Measurements from ENCODE around the gene HDX.
"Not testable (repeated sequence)": the region's sequence is repeated elsewhere in the genome, so short reads cannot be mapped to it uniquely, and the experiment has no call there.

Gene HDX

GRCh38 chrX:84339507-84340364 is 162.5 kb downstream of the HDX start:
- no peaks in the 10 kb centered on the region for H3K27me3 ChIP-seq (ENCODE audit: control insufficient read depth in 2 of 2, insufficient read depth in 2 of 2, low read length in 2 of 2)
- H3K4me3 ChIP-seq (ENCODE audit: low read length in 2 of 2) = no peak overlapping the region
- no peak overlapping the region for H3K9ac ChIP-seq (ENCODE audit: low read depth in 1 of 2, low read length in 2 of 2)
- no peak overlapping the region for H3K27ac ChIP-seq (ENCODE audit: low read depth in 2 of 2, low read length in 2 of 2)
- peaks cover 0 to 3% of the 10 kb centered on the region in 2 donors for H3K4me1 ChIP-seq (ENCODE audit: control insufficient read depth in 2 of 2, insufficient read depth in 2 of 2, low read length in 2 of 2)
- H3K9me3 ChIP-seq (ENCODE audit: control insufficient read depth in 2 of 2, low read length in 2 of 2) = no peaks in the 10 kb centered on the region
- H3K36me3 ChIP-seq (ENCODE audit: control insufficient read depth in 2 of 2, insufficient read depth in 2 of 2, low read length in 2 of 2) = no peaks in the 10 kb centered on the region

- Histone ChIP-seq H3K36me3 (ENCODE audit: control insufficient read depth in 2 of 2, insufficient read depth in 2 of 2, low read length in 2 of 2) (no peaks in the 10 kb centered on the region), H3K27me3 (ENCODE audit: control insufficient read depth in 2 of 2, insufficient read depth in 2 of 2, low read length in 2 of 2) (no peaks in the 10 kb centered on the region), H3K9me3 (ENCODE audit: control insufficient read depth in 2 of 2, low read length in 2 of 2) (no peaks in the 10 kb centered on the region), H3K9ac (ENCODE audit: low read depth in 1 of 2, low read length in 2 of 2) (no peak overlapping the region), H3K27ac (ENCODE audit: low read depth in 2 of 2, low read length in 2 of 2) (no peak overlapping the region), H3K4me1 (ENCODE audit: control insufficient read depth in 2 of 2, insufficient read depth in 2 of 2, low read length in 2 of 2) (peaks cover 0 to 3% of the 10 kb centered on the region in 2 donors), H3K4me3 (ENCODE audit: low read length in 2 of 2) (no peak overlapping the region)
These were observed 165.6 kb downstream of the HDX start for GRCh38 chrX:84336646-84337045.

- Histone ChIP-seq H3K27me3 (ENCODE audit: control insufficient read depth in 2 of 2, insufficient read depth in 2 of 2, low read length in 2 of 2) (no peaks in the 10 kb centered on the region), H3K4me1 (ENCODE audit: control insufficient read depth in 2 of 2, insufficient read depth in 2 of 2, low read length in 2 of 2) (peaks cover 0 to 3% of the 10 kb centered on the region in 2 donors), H3K36me3 (ENCODE audit: control insufficient read depth in 2 of 2, insufficient read depth in 2 of 2, low read length in 2 of 2) (no peaks in the 10 kb centered on the region), H3K27ac (ENCODE audit: low read depth in 2 of 2, low read length in 2 of 2) (no peak overlapping the region), H3K9me3 (ENCODE audit: control insufficient read depth in 2 of 2, low read length in 2 of 2) (no peaks in the 10 kb centered on the region), H3K4me3 (ENCODE audit: low read length in 2 of 2) (no peak overlapping the region), H3K9ac (ENCODE audit: low read depth in 1 of 2, low read length in 2 of 2) (no peak overlapping the region)
These were observed 167.1 kb downstream of the HDX start for GRCh38 chrX:84335121-84335520.

- no peak overlapping the region for H3K4me3 ChIP-seq (ENCODE audit: low read length in 2 of 2)
- no peaks in the 10 kb centered on the region for H3K27me3 ChIP-seq (ENCODE audit: control insufficient read depth in 2 of 2, insufficient read depth in 2 of 2, low read length in 2 of 2)
- no peaks in the 10 kb centered on the region for H3K4me1 ChIP-seq (ENCODE audit: control insufficient read depth in 2 of 2, insufficient read depth in 2 of 2, low read length in 2 of 2)
- H3K36me3 ChIP-seq (ENCODE audit: control insufficient read depth in 2 of 2, insufficient read depth in 2 of 2, low read length in 2 of 2) = no peaks in the 10 kb centered on the region
- no peaks in the 10 kb centered on the region for H3K9me3 ChIP-seq (ENCODE audit: control insufficient read depth in 2 of 2, low read length in 2 of 2)
- no peak overlapping the region for H3K27ac ChIP-seq (ENCODE audit: low read depth in 2 of 2, low read length in 2 of 2)
- H3K9ac ChIP-seq (ENCODE audit: low read depth in 1 of 2, low read length in 2 of 2) = no peak overlapping the region
These were observed 180.0 kb downstream of the HDX start for GRCh38 chrX:84322083-84322827.

DNA sequence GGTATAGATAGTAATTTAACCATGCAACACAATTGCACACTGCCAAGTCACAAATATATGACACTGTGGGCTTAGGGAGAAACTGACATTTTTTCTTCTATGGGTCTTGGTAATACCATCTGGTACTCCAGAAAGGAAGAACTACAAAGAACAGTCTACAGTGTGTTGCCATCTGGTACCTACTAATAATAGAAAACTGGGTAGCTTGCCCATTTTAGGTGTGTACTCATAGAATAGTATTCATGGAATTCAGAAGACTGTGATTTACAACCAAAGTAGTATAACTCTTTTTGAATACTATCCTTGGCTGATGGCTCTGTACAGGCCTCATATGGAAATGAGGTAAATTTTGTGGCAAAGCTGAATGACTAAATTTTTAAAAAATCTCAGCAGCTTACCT is 181.6 kb downstream of the HDX start:
- Histone ChIP-seq H3K36me3 (ENCODE audit: control insufficient read depth in 2 of 2, insufficient read depth in 2 of 2, low read length in 2 of 2) (no peaks in the 10 kb centered on the region), H3K27me3 (ENCODE audit: control insufficient read depth in 2 of 2, insufficient read depth in 2 of 2, low read length in 2 of 2) (no peaks in the 10 kb centered on the region), H3K4me3 (ENCODE audit: low read length in 2 of 2) (no peak overlapping the region), H3K9me3 (ENCODE audit: control insufficient read depth in 2 of 2, low read length in 2 of 2) (no peaks in the 10 kb centered on the region), H3K27ac (ENCODE audit: low read depth in 2 of 2, low read length in 2 of 2) (no peak overlapping the region), H3K4me1 (ENCODE audit: control insufficient read depth in 2 of 2, insufficient read depth in 2 of 2, low read length in 2 of 2) (no peaks in the 10 kb centered on the region), H3K9ac (ENCODE audit: low read depth in 1 of 2, low read length in 2 of 2) (no peak overlapping the region)

GRCh38 chrX:84320023-84320422 is 182.2 kb downstream of the HDX start:
- H3K27me3 ChIP-seq (ENCODE audit: control insufficient read depth in 2 of 2, insufficient read depth in 2 of 2, low read length in 2 of 2) = no peaks in the 10 kb centered on the region
- H3K9me3 ChIP-seq (ENCODE audit: control insufficient read depth in 2 of 2, low read length in 2 of 2) = no peaks in the 10 kb centered on the region
- H3K36me3 ChIP-seq (ENCODE audit: control insufficient read depth in 2 of 2, insufficient read depth in 2 of 2, low read length in 2 of 2) = no peaks in the 10 kb centered on the region
- no peak overlapping the region for H3K27ac ChIP-seq (ENCODE audit: low read depth in 2 of 2, low read length in 2 of 2)
- no peak overlapping the region for H3K4me3 ChIP-seq (ENCODE audit: low read length in 2 of 2)
- no peak overlapping the region for H3K9ac ChIP-seq (ENCODE audit: low read depth in 1 of 2, low read length in 2 of 2)
- no peaks in the 10 kb centered on the region for H3K4me1 ChIP-seq (ENCODE audit: control insufficient read depth in 2 of 2, insufficient read depth in 2 of 2, low read length in 2 of 2)

DNA sequence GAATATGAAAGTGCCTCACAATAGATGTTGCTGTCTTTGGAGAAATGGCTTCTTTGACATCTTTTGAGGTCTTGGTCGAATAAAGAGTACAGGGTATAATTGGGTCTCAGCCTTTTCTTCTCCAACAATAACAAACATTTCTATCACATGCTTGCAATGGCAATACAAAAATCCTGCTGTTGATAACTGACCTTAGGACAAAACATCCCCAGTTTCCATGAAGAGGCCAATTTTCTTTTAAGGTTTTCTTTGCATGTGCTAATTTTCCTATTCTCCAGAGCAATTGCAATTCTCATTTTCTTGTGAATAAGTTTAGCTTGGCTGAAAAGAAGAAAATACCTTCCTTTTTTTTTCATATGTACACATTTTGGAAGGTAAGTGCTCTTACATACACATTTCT is 183.6 kb downstream of the HDX start:
- H3K36me3 ChIP-seq (ENCODE audit: control insufficient read depth in 2 of 2, insufficient read depth in 2 of 2, low read length in 2 of 2) = no peaks in the 10 kb centered on the region
- no peaks in the 10 kb centered on the region for H3K27me3 ChIP-seq (ENCODE audit: control insufficient read depth in 2 of 2, insufficient read depth in 2 of 2, low read length in 2 of 2)
- H3K27ac ChIP-seq (ENCODE audit: low read depth in 2 of 2, low read length in 2 of 2) = no peak overlapping the region
- H3K4me1 ChIP-seq (ENCODE audit: control insufficient read depth in 2 of 2, insufficient read depth in 2 of 2, low read length in 2 of 2) = no peaks in the 10 kb centered on the region
- H3K9ac ChIP-seq (ENCODE audit: low read depth in 1 of 2, low read length in 2 of 2) = no peak overlapping the region
- H3K9me3 ChIP-seq (ENCODE audit: control insufficient read depth in 2 of 2, low read length in 2 of 2) = no peaks in the 10 kb centered on the region
- H3K4me3 ChIP-seq (ENCODE audit: low read length in 2 of 2) = no peak overlapping the region

DNA sequence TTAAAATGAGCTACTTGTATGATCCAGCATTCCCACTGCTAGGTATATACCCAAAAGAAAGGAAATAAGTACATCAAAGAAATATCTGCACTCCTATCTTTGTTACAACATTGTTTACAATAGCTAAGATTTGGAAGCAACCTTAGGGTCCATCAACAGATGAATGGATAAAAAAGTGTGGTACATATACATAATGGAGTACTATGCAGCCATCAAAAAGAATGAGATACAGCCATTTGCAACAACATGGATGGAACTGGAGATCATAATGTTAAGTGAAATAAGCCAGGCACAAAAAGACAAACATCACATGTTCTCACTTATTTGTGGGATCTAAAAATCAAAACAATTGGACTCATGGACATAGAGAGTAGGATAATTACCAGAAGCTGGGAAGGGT is 186.3 kb downstream of the HDX start:
- not testable (repeated sequence) for H3K4me3 ChIP-seq (ENCODE audit: low read length in 2 of 2); H3K9me3 ChIP-seq (ENCODE audit: control insufficient read depth in 2 of 2, low read length in 2 of 2); H3K4me1 ChIP-seq (ENCODE audit: control insufficient read depth in 2 of 2, insufficient read depth in 2 of 2, low read length in 2 of 2); H3K27me3 ChIP-seq (ENCODE audit: control insufficient read depth in 2 of 2, insufficient read depth in 2 of 2, low read length in 2 of 2); H3K9ac ChIP-seq (ENCODE audit: low read depth in 1 of 2, low read length in 2 of 2); H3K27ac ChIP-seq (ENCODE audit: low read depth in 2 of 2, low read length in 2 of 2); H3K36me3 ChIP-seq (ENCODE audit: control insufficient read depth in 2 of 2, insufficient read depth in 2 of 2, low read length in 2 of 2)
